ENCODE data around the gene CLEC10A.

GRCh38 chr17:7064261-7064660 is 15.8 kb downstream of the CLEC10A start:
- TF ChIP-seq ZNF121 (tag by site-specific recombination; IDR thresholded peaks at IDR 0.05) (no peak), CTCF (tag by site-specific recombination; IDR thresholded peaks at IDR 0.05) (no peak), ZBTB1 (tag by site-specific recombination; IDR thresholded peaks at IDR 0.05) (no peak), PBX3 (CRISPR knock-in tag; IDR thresholded peaks at IDR 0.05) (no peak), ZSCAN4 (tag by site-specific recombination; IDR thresholded peaks at IDR 0.05) (no peak), ZNF202 (tag by site-specific recombination; IDR thresholded peaks at IDR 0.05; ENCODE audit: borderline replicate concordance) (no peak), ZNF274 (IDR thresholded peaks at IDR 0.05; ENCODE audit: low read length) (no peak), ZNF274 (tag by site-specific recombination; IDR thresholded peaks at IDR 0.05; ENCODE audit: borderline replicate concordance) (no peak), REST (tag by site-specific recombination; IDR thresholded peaks at IDR 0.05) (no peak), ZNF133 (tag by site-specific recombination; IDR thresholded peaks at IDR 0.05) (no peak), ZBTB7A (tag by site-specific recombination; IDR thresholded peaks at IDR 0.05; ENCODE audit: low read depth) (no peak), ZNF830 (tag by site-specific recombination; IDR thresholded peaks at IDR 0.05; ENCODE audit: low read depth) (no peak), INSM2 (tag by site-specific recombination; IDR thresholded peaks at IDR 0.05) (no peak)

Data from HEK293 (cell line).